ENCODE data around the gene MKS1.

The MKS1 gene

GRCh38 chr17:58200024-58200633, 18.9 kb downstream of the MKS1 start:
- H3K4me2 ChIP-seq (ENCODE audit: low read depth, low read length, poor library complexity, severe bottlenecking): peak overlapping the region; percentile 17
- H2AFZ ChIP-seq (ENCODE audit: low read length): peak overlapping the region; percentile 73

GRCh38 chr17:58196610-58197009, 22.4 kb downstream of the MKS1 start:
- no peak for TF ChIP-seq CTCF (conservative IDR thresholded peaks at IDR 0.05; ENCODE audit: low read length)
- no peaks in the 10 kb centered on the region for H3K9me3 ChIP-seq (ENCODE audit: insufficient read depth, low read depth, low read length)
- no peak overlapping the region for H3K4me2 ChIP-seq (ENCODE audit: low read depth, low read length, poor library complexity, severe bottlenecking)
- no peaks in the 10 kb centered on the region for H3K4me1 ChIP-seq (ENCODE audit: insufficient read depth, low read length, poor library complexity, severe bottlenecking)
- no peak overlapping the region for H2AFZ ChIP-seq (ENCODE audit: low read length)
- H3F3A ChIP-seq (ENCODE audit: low read depth): no peaks in the 10 kb centered on the region
- H3K27me3 ChIP-seq (ENCODE audit: insufficient read depth, low read length, poor library complexity, severe bottlenecking): no peaks in the 10 kb centered on the region
- H4K20me1 ChIP-seq (ENCODE audit: insufficient read depth, low read length, poor library complexity, severe bottlenecking): no peaks in the 10 kb centered on the region
- no peak overlapping the region for H3K4me3 ChIP-seq (ENCODE audit: low read length, poor library complexity, severe bottlenecking)
- H3K9ac ChIP-seq (ENCODE audit: low read depth, low read length, poor library complexity, severe bottlenecking): no peak overlapping the region
- no peaks in the 10 kb centered on the region for H3K9me2 ChIP-seq (replicated peaks; ENCODE audit: low read depth, low read length)
- no peaks in the 10 kb centered on the region for H3K36me3 ChIP-seq (ENCODE audit: insufficient read depth, low read length)
- no peaks in the 10 kb centered on the region for H3K79me2 ChIP-seq (ENCODE audit: insufficient read depth, low read length)

More at GRCh38 chr17:58200024-58200633, 18.9 kb downstream of the MKS1 start:
- TF ChIP-seq EZH2phosphoT487 (IDR thresholded peaks at IDR 0.05; ENCODE audit: borderline replicate concordance) (no peak), CTCF (conservative IDR thresholded peaks at IDR 0.05; ENCODE audit: low read length) (peak; percentile 81)
- Histone ChIP-seq H3K4me1 (ENCODE audit: insufficient read depth, low read length, poor library complexity, severe bottlenecking) (no peaks in the 10 kb centered on the region), H3F3A (ENCODE audit: low read depth) (no peaks in the 10 kb centered on the region), H3K36me3 (ENCODE audit: insufficient read depth, low read length) (no peaks in the 10 kb centered on the region), H3K9me3 (ENCODE audit: insufficient read depth, low read depth, low read length) (no peaks in the 10 kb centered on the region), H3K9me2 (replicated peaks; ENCODE audit: low read depth, low read length) (no peaks in the 10 kb centered on the region), H3K79me2 (ENCODE audit: insufficient read depth, low read length) (no peaks in the 10 kb centered on the region), H3K27me3 (ENCODE audit: insufficient read depth, low read length, poor library complexity, severe bottlenecking) (no peaks in the 10 kb centered on the region), H3K9ac (ENCODE audit: low read depth, low read length, poor library complexity, severe bottlenecking) (no peak overlapping the region), H4K20me1 (ENCODE audit: insufficient read depth, low read length, poor library complexity, severe bottlenecking) (no peaks in the 10 kb centered on the region), H3K4me3 (ENCODE audit: low read length, poor library complexity, severe bottlenecking) (no peak overlapping the region)

GRCh38 chr17:58195518-58196123, 23.4 kb downstream of the MKS1 start:
- TF ChIP-seq EZH2phosphoT487 (IDR thresholded peaks at IDR 0.05; ENCODE audit: borderline replicate concordance): no peak
- no peak for TF ChIP-seq CTCF (conservative IDR thresholded peaks at IDR 0.05; ENCODE audit: low read length)
- Histone ChIP-seq H3K27me3 (ENCODE audit: insufficient read depth, low read length, poor library complexity, severe bottlenecking) (no peaks in the 10 kb centered on the region), H3K4me3 (ENCODE audit: low read length, poor library complexity, severe bottlenecking) (no peak overlapping the region), H4K20me1 (ENCODE audit: insufficient read depth, low read length, poor library complexity, severe bottlenecking) (no peaks in the 10 kb centered on the region), H3K9ac (ENCODE audit: low read depth, low read length, poor library complexity, severe bottlenecking) (no peak overlapping the region), H3K79me2 (ENCODE audit: insufficient read depth, low read length) (no peaks in the 10 kb centered on the region), H3K4me1 (ENCODE audit: insufficient read depth, low read length, poor library complexity, severe bottlenecking) (no peaks in the 10 kb centered on the region), H2AFZ (ENCODE audit: low read length) (no peak overlapping the region), H3K4me2 (ENCODE audit: low read depth, low read length, poor library complexity, severe bottlenecking) (no peak overlapping the region), H3K36me3 (ENCODE audit: insufficient read depth, low read length) (no peaks in the 10 kb centered on the region), H3F3A (ENCODE audit: low read depth) (no peaks in the 10 kb centered on the region), H3K9me2 (replicated peaks; ENCODE audit: low read depth, low read length) (no peaks in the 10 kb centered on the region), H3K9me3 (ENCODE audit: insufficient read depth, low read depth, low read length) (no peaks in the 10 kb centered on the region)
